OCI-LY7 (cell line): Measurements from ENCODE around the gene RGL1.

Source experiments
- CTCF ChIP-seq: fragments of 200-600 bp; sonication (generic); conservative IDR thresholded peaks from 2 replicates; pipeline ENCODE4 v1.5.1; 2014; ENCODE audit warnings: mild to moderate bottlenecking, antibody characterized with exemption, low read length, moderate library complexity, mixed read lengths
- EZH2phosphoT487 ChIP-seq: fragments of 200-600 bp; sonication (generic); IDR thresholded peaks from 2 replicates; pipeline ENCODE4 v1.6.1; 2018; ENCODE audit warnings: low read depth, borderline replicate concordance, mild to moderate bottlenecking, mixed run types, antibody characterized with exemption, low read length, moderate library complexity, mixed read lengths

- TF ChIP-seq CTCF (no peak), EZH2phosphoT487 (no peak)
Measured at GRCh38 chr1:183967914-183968313, 163.0 kb downstream of the RGL1 start.
